NCI-H2081 (cell line): ENCODE results near the gene PCDHGA6.

ENCODE experiments used
- DNase-seq, 2 experiments: peaks; one replicate each; lab custom pipeline; 2025; lab: John Stamatoyannopoulos, UW

PCDHGA6 gene

GRCh38 chr5:141420855-141421488 is 47.3 kb downstream of the PCDHGA6 start, which contains the start of gene PCDHGA11:
Gene PCDHGA11 (plus strand): TSS chr5:141421051. CDS start chr5:141421228, 177 bp downstream.
- DNase-seq: no peak

DNA sequence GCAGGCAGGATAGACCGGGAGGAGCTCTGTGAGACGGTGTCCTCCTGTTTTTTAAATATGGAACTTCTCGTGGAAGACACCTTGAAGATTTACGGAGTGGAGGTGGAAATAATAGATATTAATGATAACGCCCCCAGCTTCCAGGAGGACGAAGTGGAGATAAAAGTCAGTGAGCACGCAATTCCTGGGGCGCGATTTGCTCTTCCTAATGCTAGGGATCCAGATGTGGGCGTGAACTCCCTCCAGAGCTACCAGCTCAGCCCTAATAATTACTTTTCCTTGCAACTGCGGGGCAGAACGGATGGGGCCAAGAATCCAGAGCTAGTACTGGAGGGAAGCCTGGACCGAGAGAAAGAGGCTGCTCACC is 47.8 kb downstream of the PCDHGA6 start:
- no peak for DNase-seq

- no peak for DNase-seq
Measured at GRCh38 chr5:141422742-141423291, 49.1 kb downstream of the PCDHGA6 start.

DNA sequence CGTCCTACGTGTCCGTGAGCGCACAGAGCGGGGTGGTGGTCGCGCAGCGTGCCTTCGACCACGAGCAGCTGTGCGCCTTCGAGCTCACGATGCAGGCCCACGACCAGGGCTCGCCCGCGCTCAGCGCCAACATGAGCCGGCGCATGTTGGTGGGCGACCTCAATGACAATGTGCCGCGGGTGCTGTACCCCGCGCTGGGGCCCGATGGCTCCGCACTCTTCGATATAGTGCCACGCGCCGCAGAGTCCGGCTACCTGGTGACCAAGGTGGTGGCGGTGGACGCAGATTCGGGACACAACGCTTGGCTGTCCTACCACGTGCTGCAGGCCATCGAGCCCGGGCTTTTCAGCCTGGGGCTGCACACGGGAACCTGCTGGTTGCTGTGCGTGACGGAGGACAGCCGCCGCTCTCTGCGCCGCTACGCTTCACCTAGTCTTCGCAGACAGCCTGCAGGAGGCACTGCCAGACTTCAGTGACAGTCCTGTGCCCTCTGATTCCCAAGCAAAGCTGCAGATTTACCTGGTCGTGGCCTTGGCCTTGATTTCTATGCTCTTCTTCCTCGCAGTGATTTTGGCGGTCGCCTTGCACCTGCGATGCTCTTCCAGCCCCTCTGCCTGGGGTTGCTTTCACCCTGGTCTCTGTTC is 54.2 kb downstream of the PCDHGA6 start:
- no peak for DNase-seq
